ENCODE data around the gene LDHB.
"Not testable (repeated sequence)": the region's sequence is repeated elsewhere in the genome, so short reads cannot be mapped to it uniquely, and the experiment has no call there.

The LDHB gene

DNA sequence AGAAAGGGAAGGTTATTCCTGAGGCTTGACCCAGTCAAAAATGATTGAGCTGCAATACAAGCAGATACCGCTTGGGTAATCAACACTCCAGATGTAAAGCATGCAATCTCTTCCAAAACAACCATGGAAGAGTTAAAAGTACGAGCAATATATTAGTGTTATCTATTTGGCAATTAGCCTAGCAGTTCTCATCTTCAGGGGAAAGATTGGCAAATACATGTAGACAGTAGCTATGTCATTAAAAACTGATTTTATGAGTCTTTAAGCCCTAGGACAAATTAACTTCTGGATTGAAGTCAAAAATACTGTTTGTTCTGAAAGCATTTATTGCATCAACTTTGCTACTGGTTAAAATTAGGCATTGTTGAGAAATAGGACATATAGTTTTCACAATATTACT is 43.7 kb downstream of the LDHB start:
- no peak for DNase-seq (ENCODE audit: low read depth in 2 of 2, low spot score in 1 of 2)

DNA sequence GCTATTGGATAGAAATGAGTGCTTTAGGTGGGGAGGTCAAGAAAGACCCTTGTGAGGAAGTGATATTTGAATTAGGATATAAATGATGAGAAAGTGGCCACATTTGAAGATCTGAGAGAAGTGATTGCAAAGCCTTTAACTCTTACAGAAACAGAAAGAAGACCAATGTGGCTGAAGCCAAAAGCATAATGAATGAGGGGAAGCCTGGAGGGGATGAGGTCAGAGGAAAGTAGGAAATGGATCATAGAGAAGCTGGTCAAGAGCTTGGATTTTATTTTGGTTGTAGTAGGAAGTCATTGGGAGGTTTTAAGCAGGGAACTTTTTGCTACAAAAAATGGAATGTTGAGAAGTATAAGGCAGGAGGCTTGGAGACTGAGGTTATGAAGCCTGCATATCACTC is 49.4 kb downstream of the LDHB start:
- no peak for DNase-seq (ENCODE audit: low read depth in 2 of 2, low spot score in 1 of 2)

GRCh38 chr12:21607701-21608100 is 49.9 kb downstream of the LDHB start:
- no peak for DNase-seq (ENCODE audit: low read depth in 2 of 2, low spot score in 1 of 2)

GRCh38 chr12:21606175-21606574 is 51.5 kb downstream of the LDHB start:
- no peak for DNase-seq (ENCODE audit: low read depth in 2 of 2, low spot score in 1 of 2)

- no peak for DNase-seq (ENCODE audit: low read depth in 2 of 2, low spot score in 1 of 2)
Measured at GRCh38 chr12:21604245-21605101, 53.2 kb downstream of the LDHB start, which contains the start of gene GYS2. GYS2 (minus strand) TSS chr12:21604847; CDS start chr12:21604592, 255 bp downstream.

GRCh38 chr12:21602774-21603173 is 54.9 kb downstream of the LDHB start:
- DNase-seq (ENCODE audit: low read depth in 2 of 2, low spot score in 1 of 2): no peak

- no peak for DNase-seq (ENCODE audit: low read depth in 2 of 2, low spot score in 1 of 2)
Measured at GRCh38 chr12:21600196-21600595, 57.4 kb downstream of the LDHB start.

- no peak for DNase-seq (ENCODE audit: low read depth in 2 of 2, low spot score in 1 of 2)
Measured at GRCh38 chr12:21599143-21599999, 58.3 kb downstream of the LDHB start.

DNA sequence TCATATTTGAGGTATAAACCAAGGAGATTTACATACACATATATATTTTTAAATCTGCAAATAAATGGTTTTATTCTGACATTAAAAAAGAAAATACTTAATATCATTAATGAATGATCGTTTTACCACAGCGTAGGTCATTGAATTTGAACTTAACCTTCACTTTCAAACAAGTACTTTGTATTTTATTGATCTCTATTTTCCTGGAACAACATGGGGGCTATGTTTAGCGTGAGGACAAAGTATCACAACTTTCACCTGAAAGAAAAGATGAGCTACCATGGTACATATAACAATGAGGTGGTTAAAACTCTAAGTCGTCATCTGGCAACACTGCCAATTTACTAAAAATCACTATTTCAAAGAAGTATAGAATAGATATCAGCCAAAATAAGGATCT is 59.0 kb downstream of the LDHB start:
- no peak for DNase-seq (ENCODE audit: low read depth in 2 of 2, low spot score in 1 of 2)

- DNase-seq (ENCODE audit: low read depth in 2 of 2, low spot score in 1 of 2): not testable (repeated sequence)
Measured at GRCh38 chr12:21595356-21595755, 62.3 kb downstream of the LDHB start.

DNA sequence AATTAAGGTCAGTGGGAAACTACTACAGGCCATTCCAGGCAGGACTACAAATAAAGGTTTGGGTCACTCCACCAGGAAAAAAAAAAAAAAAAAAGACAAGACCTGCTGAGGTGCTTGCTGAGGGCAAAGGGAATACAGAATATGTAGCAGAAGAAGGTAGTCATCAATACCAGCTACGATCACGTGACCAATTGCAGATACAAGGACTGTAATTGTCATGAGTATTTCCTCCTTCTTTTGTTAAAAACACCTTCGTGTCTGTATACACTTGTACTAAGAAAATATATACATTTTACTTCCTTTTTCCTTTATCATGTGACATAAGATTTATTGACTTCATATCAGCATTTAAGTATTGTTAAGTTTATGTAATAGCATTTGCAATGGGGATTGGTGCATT is 72.2 kb downstream of the LDHB start:
- DNase-seq (ENCODE audit: low read depth in 2 of 2, low spot score in 1 of 2): no peak

All from stimulated activated CD8-positive, alpha-beta memory T cell treated with anti-CD3 and anti-CD28 coated beads, Interleukin-4, amount 100 ng/mL, for 1 hour (primary cell).